B cell (primary cell): Measurements from ENCODE around the gene PIMREG. TPM values are rescaled to one million over a fixed set of nuclear protein-coding genes. Genes with fewer than 3 reads are reported as not detected.

Experiments used
- ATAC-seq: fragments of 200-7000 bp; cut with Tn5 transposase; one replicate; pipeline ENCODE4 v1.10.0; 2021; ENCODE audit warnings: low read depth, mild to moderate bottlenecking, moderate number of reproducible peaks, moderate library complexity
- CTCF ChIA-PET: fragments of 350-600 bp; sonication (Branson Sonifier 250); formaldehyde crosslinking; loops from one replicate; lab custom pipeline; 2021; ENCODE audit warnings: antibody characterized with exemption, inconsistent platforms; lab: Charles Lee
- POLR2A ChIA-PET: fragments of 350-600 bp; sonication (Branson Sonifier 250); formaldehyde crosslinking; loops from one replicate; lab custom pipeline; 2021; ENCODE audit warnings: antibody characterized with exemption; lab: Charles Lee
- DNase-seq: peaks from one replicate; pipeline ENCODE4 v3.0.0; 2013
- H2AFZ ChIP-seq: 2 replicates; pipeline ENCODE4 v1.6.1; 2012; ENCODE audit warnings: mild to moderate bottlenecking, low read depth, low read length; ENCODE audit not compliant: insufficient read depth, poor library complexity, severe bottlenecking
- H3K27ac ChIP-seq, 2 donors: 1 replicate in 1 of 2; 2 replicates in 1 of 2; pipeline ENCODE4 v1.5.1; 2012 to 2013; ENCODE audit warnings: low read length in 2 of 2, mild to moderate bottlenecking in 2 of 2, moderate library complexity in 1 of 2
- H3K27me3 ChIP-seq, 4 experiments: fragments of 200-600 bp in 1 of 4; sonication (generic) in 1 of 4; replicated peaks in 1 of 4; 1 replicate in 2 of 4; 2 replicates in 2 of 4; pipeline versions ENCODE4 v1.6.1 to v1.7.0; 2013 to 2016; ENCODE audit warnings: low read length in 3 of 4, mild to moderate bottlenecking in 2 of 4, mixed read lengths in 1 of 4, moderate library complexity in 1 of 4; ENCODE audit not compliant: insufficient read depth in 4 of 4, control insufficient read depth in 3 of 4; ENCODE audit errors: control extremely low read depth in 1 of 4
- H3K36me3 ChIP-seq, 2 experiments: replicated peaks in 1 of 2; 1 replicate in 1 of 2; 2 replicates in 1 of 2; pipeline versions ENCODE4 v1.6.1 to v1.7.1; 2013; ENCODE audit warnings: low read length in 1 of 2; ENCODE audit not compliant: insufficient read depth in 2 of 2, control insufficient read depth in 1 of 2; ENCODE audit errors: control extremely low read depth in 1 of 2, extremely low read depth in 1 of 2
- H3K4me1 ChIP-seq, 2 donors: fragments of 200-600 bp in 1 of 2; sonication (generic) in 1 of 2; 1 replicate in 1 of 2; 2 replicates in 1 of 2; pipeline versions ENCODE4 v1.5.1 to v1.6.1; 2013 to 2017; ENCODE audit warnings: low read length in 2 of 2; ENCODE audit not compliant: control insufficient read depth in 2 of 2, insufficient read depth in 2 of 2
- H3K4me2 ChIP-seq: replicated peaks from 2 replicates; pipeline ENCODE3; 2012; ENCODE audit warnings: mild to moderate bottlenecking, low read depth, low read length; ENCODE audit not compliant: poor library complexity, severe bottlenecking
- H3K4me3 ChIP-seq, 5 experiments: fragments of 200-600 bp in 1 of 5; sonication (generic) in 1 of 5; 1 replicate in 3 of 5; 2 replicates in 2 of 5; pipeline versions ENCODE4 v1.5.1 to v1.7.0; 2011 to 2016; ENCODE audit warnings: low read length in 4 of 5, mild to moderate bottlenecking in 4 of 5, low read depth in 2 of 5, control low read depth in 1 of 5, moderate library complexity in 1 of 5; ENCODE audit not compliant: insufficient read depth in 1 of 5; ENCODE audit errors: control extremely low read depth in 1 of 5, extremely low read depth in 1 of 5
- H3K79me2 ChIP-seq: fragments of 200-600 bp; sonication (generic); one replicate; pipeline ENCODE4 v1.6.0; 2016; ENCODE audit warnings: low read length; ENCODE audit not compliant: control insufficient read depth, insufficient read depth
- H3K9ac ChIP-seq: fragments of 200-600 bp; sonication (generic); 2 replicates; pipeline ENCODE4 v1.6.1; 2017; ENCODE audit warnings: mild to moderate bottlenecking, low read length, moderate library complexity
- H3K9me3 ChIP-seq, 3 donors: one replicate each; pipeline versions ENCODE4 v1.6.1 to v1.7.1; 2013; ENCODE audit warnings: low read length in 2 of 3; ENCODE audit not compliant: control insufficient read depth in 2 of 3, insufficient read depth in 1 of 3; ENCODE audit errors: control extremely low read depth in 1 of 3
- H4K20me1 ChIP-seq: 2 replicates; pipeline ENCODE4 v1.6.0; 2012; ENCODE audit warnings: mild to moderate bottlenecking, low read length; ENCODE audit not compliant: insufficient read depth, control insufficient read depth, poor library complexity, severe bottlenecking
- H3K27ac Mint-ChIP-seq: one replicate; pipeline ENCODE4 v1.8.0; 2021; ENCODE audit warnings: mixed read lengths
- H3K27me3 Mint-ChIP-seq: one replicate; pipeline ENCODE4 v1.8.0; 2021; ENCODE audit warnings: mixed read lengths
- H3K4me1 Mint-ChIP-seq: one replicate; pipeline ENCODE4 v1.8.0; 2021; ENCODE audit warnings: mixed read lengths
- H3K4me3 Mint-ChIP-seq: one replicate; pipeline ENCODE4 v1.8.0; 2021; ENCODE audit warnings: mixed read lengths
- H3K9me3 Mint-ChIP-seq: one replicate; pipeline ENCODE4 v1.8.0; 2022; ENCODE audit warnings: mixed read lengths; ENCODE audit not compliant: insufficient read depth
- CTCF ChIP-seq: fragments of 200-600 bp; IDR thresholded peaks from one replicate; pipeline ENCODE4 v1.8.0; 2022; ENCODE audit warnings: antibody characterized with exemption, mild to moderate bottlenecking
- EZH2 ChIP-seq: IDR thresholded peaks from 2 replicates; pipeline ENCODE4 v1.6.1; 2012; ENCODE audit warnings: borderline replicate concordance, low read depth, mild to moderate bottlenecking, moderate library complexity, low read length; ENCODE audit not compliant: insufficient read depth, poor library complexity, severe bottlenecking
- WGBS: methylation state at CpG from one replicate; pipeline ENCODE4 v1.1.5; 2013; ENCODE audit warnings: missing lambda C conversion rate; ENCODE audit not compliant: insufficient coverage; 5-methylcytosine and 5-hydroxymethylcytosine counted together
- intact Hi-C: fragments of 100-400 bp; cut with micrococcal nuclease; formaldehyde crosslinking; loops from one replicate; pipeline ENCODE4 v1.10.0; 2022
- polyA plus RNA-seq: library from polyadenylated mRNA; depleted of rRNA; stranded (reverse); fragments of >200 nt; gene quantifications from 2 replicates; pipeline ENCODE4 v1.2.3, GENCODE V29; 2012
- total RNA-seq, 2 donors: library from RNA; stranded (reverse); fragments of 120-200 nt in 1 of 2; gene quantifications; 1 replicate in 1 of 2; 2 replicates in 1 of 2; pipeline versions ENCODE4 v1.2.3 to v1.2.4, GENCODE V29; 2013 to 2022

Gene PIMREG
- total and polyA plus RNA-seq, 2 donors (not counting 1 experiment from before 2014, with no cell fraction given): 0.21 TPM; not detected in 1

- intact Hi-C loops: no loop called here
- CTCF ChIA-PET: no interaction called here
Measured at GRCh38 chr17:6449307-6449706, 5.1 kb downstream of the PIMREG start.

More at GRCh38 chr17:6449307-6449706, 5.1 kb downstream of the PIMREG start:
- WGBS: 99% methylated on average over 6 of the region's 6 CpGs
- Histone ChIP-seq H3K4me1 (peaks cover 0 to 4% of the 10 kb centered on the region in 2 donors), H3K27ac (no peak overlapping the region), H3K4me2 (no peak overlapping the region), H2AFZ (no peak overlapping the region), H3K79me2 (no peaks in the 10 kb centered on the region), H4K20me1 (no peaks in the 10 kb centered on the region), H3K9ac (no peak overlapping the region), H3K9me3 (no peaks in the 10 kb centered on the region), H3K4me3 (no peak overlapping the region), H3K36me3 (no peaks in the 10 kb centered on the region), H3K27me3 (no peaks in the 10 kb centered on the region)
- ATAC-seq: no peak
- Mint-ChIP-seq H3K27me3 (no peaks in the 10 kb centered on the region), H3K27ac (no peak overlapping the region), H3K9me3 (no peaks in the 10 kb centered on the region), H3K4me1 (peaks cover 27% of the 10 kb centered on the region), H3K4me3 (no peak overlapping the region)
- POLR2A ChIA-PET: no interaction called here
- DNase-seq: no peak
- no peak for TF ChIP-seq EZH2
- no peak for TF ChIP-seq CTCF
